HepG2 (cell line): ENCODE data around the gene PSMB11. TPM values are rescaled to one million over a fixed set of nuclear protein-coding genes. Genes with fewer than 3 reads are reported as not detected.

Experiments
- ATAC-seq: fragments of 200-7000 bp; cut with Tn5 transposase; 3 replicates; pipeline ENCODE4 v1.9.1; 2020; ENCODE audit warnings: mild to moderate bottlenecking, moderate library complexity
- BruUV-seq: library from RNA; stranded (reverse); fragments of 400-500 nt; replicated peaks from 2 replicates; lab custom pipeline; 2021; lab: Mats Ljungman, UMichigan
- CTCF ChIA-PET: fragments of 300-600 bp; formaldehyde crosslinking; extraction: SDS; loops from one replicate; lab custom pipeline; 2021; ENCODE audit warnings: low total read pairs, inconsistent platforms, low intra/inter-chr PET ratio; lab: Yijun Ruan, JAX
- POLR2A ChIA-PET: fragments of 350-600 bp; sonication (Branson Sonifier 250); formaldehyde crosslinking; loops from one replicate; lab custom pipeline; 2020; ENCODE audit warnings: antibody characterized with exemption, inconsistent platforms; lab: Yijun Ruan, JAX
- DNase-seq: peaks from one replicate; pipeline ENCODE4 v3.0.0-alpha.2; 2015; ENCODE audit warnings: low spot score
- FAIRE-seq: peaks from 3 replicates; lab custom pipeline; 2011; peaks lifted over from hg19 to GRCh38; lab: Jason Lieb, UNC
- H2AFZ ChIP-seq: one replicate; pipeline ENCODE4 v1.6.1; 2011; ENCODE audit warnings: low read length, inconsistent platforms
- H3K27ac ChIP-seq: fragments of 300-600 bp; 3 replicates; pipeline ENCODE4 v1.8.0; 2011; ENCODE audit warnings: mixed run types, mild to moderate bottlenecking, mixed read lengths, low read length, inconsistent platforms; ENCODE audit not compliant: insufficient read depth; ENCODE audit errors: extremely low read length
- H3K27me3 ChIP-seq, 2 experiments: fragments of 200-600 bp in 1 of 2; 2 replicates in 1 of 2; 3 replicates in 1 of 2; pipeline versions ENCODE4 v1.6.0 to v1.8.0; 2011; ENCODE audit warnings: low read length in 2 of 2, mild to moderate bottlenecking in 2 of 2, moderate library complexity in 2 of 2, inconsistent platforms in 1 of 2; ENCODE audit not compliant: insufficient read depth in 2 of 2, control insufficient read depth in 1 of 2
- H3K36me3 ChIP-seq, 2 experiments: fragments of 200-600 bp in 1 of 2; replicated peaks in 1 of 2; 2 replicates in 1 of 2; 3 replicates in 1 of 2; pipeline versions ENCODE4 v1.5.1 to v1.8.0; 2011; ENCODE audit warnings: low read length in 2 of 2, inconsistent platforms in 1 of 2; ENCODE audit not compliant: insufficient read depth in 2 of 2, control insufficient read depth in 1 of 2
- H3K4me1 ChIP-seq: 2 replicates; pipeline ENCODE4 v1.5.1; 2012; ENCODE audit warnings: low read length, inconsistent platforms; ENCODE audit not compliant: insufficient read depth
- H3K4me2 ChIP-seq: 2 replicates; pipeline ENCODE4 v1.6.0; 2011; ENCODE audit warnings: low read depth, low read length, inconsistent platforms
- H3K4me3 ChIP-seq, 3 experiments: fragments of 200-600 bp in 1 of 3; sonication (generic), shearing (Covaris generic) in 1 of 3; replicated peaks in 1 of 3; 2 replicates each; pipeline ENCODE4 v1.5.1; 2011 to 2016; ENCODE audit warnings: low read length in 3 of 3, inconsistent platforms in 2 of 3, low read depth in 2 of 3, mild to moderate bottlenecking in 2 of 3, control low read depth in 1 of 3, mixed read lengths in 1 of 3; ENCODE audit not compliant: insufficient read depth in 1 of 3
- H3K79me2 ChIP-seq: one replicate; pipeline ENCODE4 v1.6.1; 2011; ENCODE audit warnings: low read length, inconsistent platforms; ENCODE audit not compliant: insufficient read depth
- H3K9ac ChIP-seq: 2 replicates; pipeline ENCODE4 v1.6.0; 2011; ENCODE audit warnings: mild to moderate bottlenecking, low read depth, low read length, inconsistent platforms; ENCODE audit not compliant: insufficient read depth
- H3K9me3 ChIP-seq: 2 replicates; pipeline ENCODE4 v1.5.1; 2012; ENCODE audit warnings: mild to moderate bottlenecking, low read length
- H4K20me1 ChIP-seq: 2 replicates; pipeline ENCODE4 v1.6.0; 2011; ENCODE audit warnings: inconsistent platforms, mild to moderate bottlenecking, low read length, moderate library complexity; ENCODE audit not compliant: insufficient read depth
- HDAC2 ChIP-seq: sonication (generic); formaldehyde crosslinking; IDR thresholded peaks from 2 replicates; pipeline ENCODE4 v1.4.0; 2020; ENCODE audit warnings: missing genetic modification reagents
- ZBTB40 ChIP-seq, 2 experiments: fragments of 450-650 bp in 1 of 2; sonication (generic) in 1 of 2; formaldehyde crosslinking in 1 of 2; IDR thresholded peaks; 2 replicates each; pipeline versions ENCODE4 v1.6.1 to v1.8.0; 2016 to 2022; ENCODE audit warnings: antibody characterized with exemption in 1 of 2, mild to moderate bottlenecking in 1 of 2, missing genetic modification reagents in 1 of 2
- ZNF225 ChIP-seq: sonication (generic); formaldehyde crosslinking; IDR thresholded peaks from 2 replicates; pipeline ENCODE4 v1.4.0; 2020; ENCODE audit warnings: mild to moderate bottlenecking, missing genetic modification reagents
- WGBS: methylation state at CpG from one replicate; pipeline ENCODE4 v1.1.6; 2017; ENCODE audit warnings: low lambda C conversion rate; 5-methylcytosine and 5-hydroxymethylcytosine counted together
- in situ Hi-C: cut with HindIII; loops from 2 replicates; pipeline ENCODE4 v1.10.0; 2017; ENCODE audit warnings: low pct_unique_long_range_greater_than_20kb; ENCODE audit not compliant: extremely low pct_ligation_motif_present
- intact Hi-C: fragments of 100-400 bp; cut with micrococcal nuclease; formaldehyde crosslinking; loops from one replicate; pipeline ENCODE4 v1.10.0; 2022; ENCODE audit not compliant: unreplicated experiment
- polyA plus RNA-seq, 8 experiments: library from polyadenylated mRNA; depleted of rRNA in 3 of 8; stranded (reverse) in 7 of 8; unstranded in 1 of 8; fragments of >200 nt; fragmentation: Illumina TruSeq in 4 of 8; extraction: Trizol in 4 of 8; gene quantifications; 2 replicates each; pipeline versions ENCODE4 v1.2.1 to v1.2.3, GENCODE V29; 2011 to 2016; ENCODE audit warnings: low read depth in 4 of 8, missing spikeins in 1 of 8, mixed read lengths in 1 of 8; ENCODE audit not compliant: insufficient read depth in 1 of 8
- total RNA-seq, 5 experiments: library from RNA; depleted of rRNA; stranded (reverse); fragments of >200 nt; fragmentation: Illumina TruSeq; extraction: Trizol; gene quantifications; 2 replicates each; pipeline ENCODE4 v1.2.3, GENCODE V29; 2016; ENCODE audit warnings: low read depth in 1 of 5

Gene PSMB11
- total and polyA plus RNA-seq, 2 of the 13 experiments (the other 11 are each of a cell fraction or from before 2014, with no cell fraction given), result not detected

DNA sequence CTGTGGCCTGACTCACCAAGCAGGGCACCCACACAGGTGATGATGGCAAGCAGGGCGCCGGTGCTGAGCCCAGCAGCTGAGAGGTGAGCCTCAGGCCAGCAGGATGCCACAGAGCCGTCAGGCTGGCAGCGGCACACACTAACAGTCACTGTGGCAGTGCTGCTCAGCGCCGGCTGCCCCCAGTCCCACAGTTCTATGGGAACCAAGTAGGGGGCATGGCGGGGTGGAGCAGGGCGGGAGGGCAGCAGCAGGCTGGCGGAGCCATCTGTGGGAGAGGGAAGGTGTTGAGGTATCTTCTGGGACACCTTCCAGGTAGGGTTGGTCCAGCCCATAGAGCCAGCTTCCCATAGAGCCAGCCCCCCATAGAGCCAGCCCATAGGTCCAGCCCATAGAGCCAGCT is 7.0 kb downstream of the PSMB11 start:
- Histone ChIP-seq H3K27me3 (peaks cover 7 to 13% of the 10 kb centered on the region in 2 experiments; a peak in 4 of 5 replicates), H3K79me2 (no peaks in the 10 kb centered on the region), H4K20me1 (no peaks in the 10 kb centered on the region), H3K4me1 (peaks cover 20% of the 10 kb centered on the region), H3K4me2 (no peak overlapping the region), H3K9me3 (no peaks in the 10 kb centered on the region), H3K27ac (no peak overlapping the region), H2AFZ (no peak overlapping the region), H3K36me3 (no peaks in the 10 kb centered on the region), H3K9ac (no peak overlapping the region), H3K4me3 (no peak overlapping the region)
- WGBS, result 84% methylated on average over 9 of the region's 9 CpGs
- ATAC-seq (no peak), FAIRE-seq (no peak), DNase-seq (no peak)
- POLR2A ChIA-PET, result interaction anchor here (1.0 kb wide), 1 partner anchor 73 kb away, joined by 3 read pairs; no protein-coding TSS in a partner anchor
- TF ChIP-seq ZBTB40 (IDR thresholded peaks at IDR 0.05), result no peak
- TF ChIP-seq ZBTB40 (CRISPR knock-in tag; IDR thresholded peaks at IDR 0.05), result 0 out of 2 replicates have a peak, but pooled peaks have one; percentile 16
- no peak for TF ChIP-seq HDAC2 (CRISPR knock-in tag)
- 0 out of 2 replicates have a peak, but pooled peaks have one; percentile 14 for TF ChIP-seq ZNF225 (CRISPR knock-in tag)
- in situ Hi-C loops, result no loop called here
- CTCF ChIA-PET, result no interaction called here
- no TSS peak for BruUV-seq
- intact Hi-C loops, result no loop called here
